DMS79 (cell line): ENCODE results near the gene ARHGAP29.
A peak's percentile ranks its signal among the peaks of the same experiment; 100 is the strongest.

ENCODE experiments used
- DNase-seq: peaks from one replicate; lab custom pipeline; 2025; lab: John Stamatoyannopoulos, UW

Gene ARHGAP29

GRCh38 chr1:94234615-94235014 lies 2.8 kb downstream of the ARHGAP29 start:
- DNase-seq = no peak

- no peak for DNase-seq
Measured at GRCh38 chr1:94231746-94232145, 5.6 kb downstream of the ARHGAP29 start.

GRCh38 chr1:94230920-94231319 lies 6.5 kb downstream of the ARHGAP29 start:
- DNase-seq = no peak

GRCh38 chr1:94228640-94229375 lies 8.6 kb downstream of the ARHGAP29 start:
- no peak for DNase-seq

- DNase-seq = no peak
Measured at GRCh38 chr1:94227624-94228023, 9.8 kb downstream of the ARHGAP29 start.

GRCh38 chr1:94225845-94226244 lies 11.5 kb downstream of the ARHGAP29 start:
- no peak for DNase-seq

- no peak for DNase-seq
Measured at GRCh38 chr1:94218332-94218731, 19.1 kb downstream of the ARHGAP29 start.

GRCh38 chr1:94215955-94216354 lies 21.4 kb downstream of the ARHGAP29 start:
- DNase-seq = no peak

GRCh38 chr1:94209982-94210381 lies 27.4 kb downstream of the ARHGAP29 start:
- DNase-seq = no peak

- no peak for DNase-seq
Measured at GRCh38 chr1:94209425-94209824, 28.0 kb downstream of the ARHGAP29 start.

GRCh38 chr1:94207695-94208094 lies 29.7 kb downstream of the ARHGAP29 start:
- no peak for DNase-seq

GRCh38 chr1:94205639-94206038 lies 31.7 kb downstream of the ARHGAP29 start:
- DNase-seq = no peak

GRCh38 chr1:94202241-94202640 lies 35.1 kb downstream of the ARHGAP29 start:
- no peak for DNase-seq

GRCh38 chr1:94199398-94199797 lies 38.0 kb downstream of the ARHGAP29 start:
- DNase-seq = no peak

- no peak for DNase-seq
Measured at GRCh38 chr1:94194079-94194865, 43.1 kb downstream of the ARHGAP29 start.

- DNase-seq = no peak
Measured at GRCh38 chr1:94193128-94193527, 44.3 kb downstream of the ARHGAP29 start.

- peak; percentile 9 for DNase-seq
Measured at GRCh38 chr1:94191216-94191615, 46.2 kb downstream of the ARHGAP29 start.

- no peak for DNase-seq
Measured at GRCh38 chr1:94186946-94187345, 50.4 kb downstream of the ARHGAP29 start.

GRCh38 chr1:94183197-94183815 lies 54.1 kb downstream of the ARHGAP29 start:
- DNase-seq = no peak

- DNase-seq = no peak
Measured at GRCh38 chr1:94182191-94182590, 55.2 kb downstream of the ARHGAP29 start.

GRCh38 chr1:94180650-94181049 lies 56.7 kb downstream of the ARHGAP29 start:
- DNase-seq = no peak

- no peak for DNase-seq
Measured at GRCh38 chr1:94178901-94179300, 58.5 kb downstream of the ARHGAP29 start.

GRCh38 chr1:94169126-94169525 lies 68.3 kb downstream of the ARHGAP29 start:
- no peak for DNase-seq
